Astrocyte (in vitro differentiated cells and primary cell): Measurements from ENCODE around the gene FOXO6. TPM values are rescaled to one million over a fixed set of nuclear protein-coding genes. Genes with fewer than 3 reads are reported as not detected.

Experiments
- DNase-seq: peaks from one replicate; pipeline ENCODE4 v3.0.0-alpha.2; 2010; ENCODE audit warnings: low read depth
- FAIRE-seq: peaks from 2 replicates; lab custom pipeline; 2011; peaks lifted over from hg19 to GRCh38; lab: Jason Lieb, UNC
- H2AFZ ChIP-seq: 2 replicates; pipeline ENCODE4 v1.6.0; 2012; ENCODE audit warnings: low read depth, low read length, inconsistent platforms
- H3K27ac ChIP-seq: 2 replicates; pipeline ENCODE4 v1.5.1; 2011; ENCODE audit warnings: low read depth, low read length, inconsistent platforms
- H3K27me3 ChIP-seq: 2 replicates; pipeline ENCODE4 v1.6.0; 2011; ENCODE audit warnings: low read length, inconsistent platforms; ENCODE audit not compliant: insufficient read depth
- H3K36me3 ChIP-seq: 2 replicates; pipeline ENCODE4 v1.5.1; 2011; ENCODE audit warnings: low read length, inconsistent platforms; ENCODE audit not compliant: insufficient read depth
- H3K4me1 ChIP-seq: 2 replicates; pipeline ENCODE4 v1.5.1; 2011; ENCODE audit warnings: low read length, inconsistent platforms; ENCODE audit not compliant: insufficient read depth
- H3K4me2 ChIP-seq: 2 replicates; pipeline ENCODE4 v1.6.0; 2012; ENCODE audit warnings: low read length, inconsistent platforms
- H3K4me3 ChIP-seq: 2 replicates; pipeline ENCODE4 v1.5.1; 2011; ENCODE audit warnings: low read depth, mild to moderate bottlenecking, low read length, inconsistent platforms; ENCODE audit not compliant: insufficient read depth
- H3K79me2 ChIP-seq: 2 replicates; pipeline ENCODE4 v1.6.0; 2012; ENCODE audit warnings: mild to moderate bottlenecking, low read length, inconsistent platforms; ENCODE audit not compliant: insufficient read depth
- H3K9ac ChIP-seq: 2 replicates; pipeline ENCODE4 v1.6.0; 2012; ENCODE audit warnings: mild to moderate bottlenecking, low read length, inconsistent platforms
- H3K9me3 ChIP-seq: 2 replicates; pipeline ENCODE4 v1.5.1; 2012; ENCODE audit warnings: low read depth, mild to moderate bottlenecking, low read length, inconsistent platforms; ENCODE audit not compliant: insufficient read depth
- H4K20me1 ChIP-seq: 2 replicates; pipeline ENCODE4 v1.6.0; 2012; ENCODE audit warnings: low read length, inconsistent platforms; ENCODE audit not compliant: insufficient read depth
- H3K27ac Mint-ChIP-seq: one replicate; pipeline ENCODE4 v1.8.0; 2021; ENCODE audit warnings: mild to moderate bottlenecking, mixed read lengths; ENCODE audit not compliant: unreplicated experiment
- H3K27me3 Mint-ChIP-seq: one replicate; pipeline ENCODE4 v1.8.0; 2021; ENCODE audit warnings: low read depth, mixed read lengths; ENCODE audit not compliant: unreplicated experiment
- H3K36me3 Mint-ChIP-seq: one replicate; pipeline ENCODE4 v1.8.0; 2021; ENCODE audit warnings: low read depth, mixed read lengths; ENCODE audit not compliant: unreplicated experiment
- H3K4me1 Mint-ChIP-seq: one replicate; pipeline ENCODE4 v1.8.0; 2021; ENCODE audit warnings: low read depth, mixed read lengths; ENCODE audit not compliant: unreplicated experiment
- H3K4me3 Mint-ChIP-seq: one replicate; pipeline ENCODE4 v1.8.0; 2021; ENCODE audit warnings: mild to moderate bottlenecking, moderate library complexity, mixed read lengths; ENCODE audit not compliant: unreplicated experiment
- H3K9me3 Mint-ChIP-seq: one replicate; pipeline ENCODE4 v1.8.0; 2021; ENCODE audit warnings: mild to moderate bottlenecking, mixed read lengths; ENCODE audit not compliant: unreplicated experiment
- EZH2 ChIP-seq: IDR thresholded peaks from 2 replicates; pipeline ENCODE4 v1.6.1; 2012; ENCODE audit warnings: mild to moderate bottlenecking, low read length, inconsistent platforms; ENCODE audit not compliant: insufficient read depth
- total RNA-seq: library from RNA; stranded (reverse); gene quantifications from 2 replicates; pipeline ENCODE4 v1.2.1, GENCODE V29; 2021
- TF ChIP-seq, protein P1 (sequence below): IDR thresholded peaks from 2 replicates; pipeline ENCODE4 v1.5.1; 2011; ENCODE audit warnings: low read depth, mild to moderate bottlenecking, inconsistent platforms, low read length, moderate library complexity; ENCODE audit not compliant: insufficient read depth

FOXO6 gene
- total RNA-seq, 1 donor from 2014 or later = 1.2 TPM

DNA sequence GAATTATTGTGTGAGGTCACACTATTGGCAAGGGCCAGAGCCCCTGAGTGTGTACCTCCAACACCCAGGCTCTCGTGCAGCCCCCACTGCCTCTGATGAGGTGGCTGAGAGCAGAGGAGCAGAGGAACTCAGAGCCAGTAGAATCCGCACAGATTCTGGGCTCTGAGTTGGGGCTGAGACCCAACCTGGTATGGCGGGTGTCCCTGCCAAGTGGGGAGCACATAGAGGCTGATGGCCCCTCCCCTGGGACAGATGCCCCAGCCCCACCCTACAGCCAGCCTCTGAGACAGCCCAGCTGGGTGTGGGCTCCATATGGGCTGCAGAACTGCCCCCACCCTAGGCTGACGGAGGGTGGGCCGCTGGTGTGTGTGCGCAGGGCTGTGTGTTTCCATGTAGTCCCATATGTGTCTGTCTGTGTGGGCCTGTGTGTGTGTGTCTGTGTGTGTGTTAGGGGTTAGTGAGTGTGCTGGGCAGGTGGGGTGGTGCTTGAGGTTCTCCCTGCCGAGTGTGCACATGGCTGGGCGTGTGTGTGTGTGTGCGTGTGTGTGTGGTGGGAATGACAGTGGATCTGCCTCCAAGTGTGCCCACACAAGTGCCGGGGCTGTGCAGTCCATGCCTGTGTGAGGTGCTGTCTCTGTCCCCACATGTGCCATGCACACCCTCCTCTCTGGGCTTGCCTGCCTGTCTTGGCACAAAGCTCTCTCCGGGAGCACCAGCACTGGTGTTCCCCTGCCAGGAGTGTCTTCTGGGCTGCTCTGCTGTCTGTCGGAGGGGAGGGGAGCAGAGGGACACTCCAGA lies 24.4 kb downstream of the FOXO6 start:
- Histone ChIP-seq H3K36me3 (no peaks in the 10 kb centered on the region), H3K27me3 (peaks cover 42% of the 10 kb centered on the region), H3K4me2 (no peak overlapping the region), H3K4me1 (no peaks in the 10 kb centered on the region), H3K79me2 (no peaks in the 10 kb centered on the region), H2AFZ (no peak overlapping the region), H3K9me3 (no peaks in the 10 kb centered on the region), H3K9ac (no peak overlapping the region), H3K27ac (no peak overlapping the region), H4K20me1 (no peaks in the 10 kb centered on the region), H3K4me3 (no peak overlapping the region)
- TF ChIP-seq, protein P1, sequence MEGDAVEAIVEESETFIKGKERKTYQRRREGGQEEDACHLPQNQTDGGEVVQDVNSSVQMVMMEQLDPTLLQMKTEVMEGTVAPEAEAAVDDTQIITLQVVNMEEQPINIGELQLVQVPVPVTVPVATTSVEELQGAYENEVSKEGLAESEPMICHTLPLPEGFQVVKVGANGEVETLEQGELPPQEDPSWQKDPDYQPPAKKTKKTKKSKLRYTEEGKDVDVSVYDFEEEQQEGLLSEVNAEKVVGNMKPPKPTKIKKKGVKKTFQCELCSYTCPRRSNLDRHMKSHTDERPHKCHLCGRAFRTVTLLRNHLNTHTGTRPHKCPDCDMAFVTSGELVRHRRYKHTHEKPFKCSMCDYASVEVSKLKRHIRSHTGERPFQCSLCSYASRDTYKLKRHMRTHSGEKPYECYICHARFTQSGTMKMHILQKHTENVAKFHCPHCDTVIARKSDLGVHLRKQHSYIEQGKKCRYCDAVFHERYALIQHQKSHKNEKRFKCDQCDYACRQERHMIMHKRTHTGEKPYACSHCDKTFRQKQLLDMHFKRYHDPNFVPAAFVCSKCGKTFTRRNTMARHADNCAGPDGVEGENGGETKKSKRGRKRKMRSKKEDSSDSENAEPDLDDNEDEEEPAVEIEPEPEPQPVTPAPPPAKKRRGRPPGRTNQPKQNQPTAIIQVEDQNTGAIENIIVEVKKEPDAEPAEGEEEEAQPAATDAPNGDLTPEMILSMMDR = no peak
- TF ChIP-seq EZH2 = no peak
- FAIRE-seq = no peak
- Mint-ChIP-seq H3K36me3 (no peaks in the 10 kb centered on the region), H3K27ac (no peak overlapping the region), H3K27me3 (peaks cover 73% of the 10 kb centered on the region), H3K4me1 (peaks cover 7% of the 10 kb centered on the region), H3K9me3 (no peaks in the 10 kb centered on the region), H3K4me3 (no peak overlapping the region)
- DNase-seq = no peak

DNA sequence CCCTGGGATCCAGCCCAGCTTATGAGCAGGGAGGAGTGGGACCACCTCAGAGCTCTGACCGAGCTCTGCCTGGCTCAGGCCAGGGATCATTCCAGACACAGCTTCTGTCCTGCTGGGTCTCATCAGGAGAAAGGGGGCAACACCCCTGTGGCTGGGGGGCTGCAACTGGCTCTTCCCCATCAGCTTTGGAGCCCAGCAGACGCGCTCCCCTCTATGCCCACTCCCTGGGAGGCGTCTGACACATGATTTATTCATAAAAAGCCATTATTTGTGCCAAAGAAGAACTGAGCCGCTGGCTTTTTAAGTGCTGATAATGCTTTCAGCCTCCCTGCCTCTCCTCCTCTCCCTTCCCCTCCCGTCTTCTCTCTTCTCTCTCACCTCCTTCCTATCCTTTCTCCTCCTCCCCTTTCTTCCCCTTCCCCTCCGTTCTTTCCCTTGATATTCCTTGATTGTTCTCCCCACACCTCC lies 25.0 kb downstream of the FOXO6 start:
- FAIRE-seq = no peak
- H3K4me1 Mint-ChIP-seq = peaks cover 7% of the 10 kb centered on the region
- H3K27me3 ChIP-seq = peaks cover 40% of the 10 kb centered on the region

More for the DNA sequence above, 25.0 kb downstream of the FOXO6 start:
- H3K9me3 ChIP-seq = no peaks in the 10 kb centered on the region
- DNase-seq = no peak
- H3K4me1 ChIP-seq = no peaks in the 10 kb centered on the region
- H3K27ac ChIP-seq = no peak overlapping the region
- H3K9ac ChIP-seq = no peak overlapping the region
- H3K79me2 ChIP-seq = no peaks in the 10 kb centered on the region
- Mint-ChIP-seq H3K9me3 (no peaks in the 10 kb centered on the region), H3K27me3 (peaks cover 76% of the 10 kb centered on the region), H3K4me3 (no peak overlapping the region), H3K27ac (no peak overlapping the region), H3K36me3 (no peaks in the 10 kb centered on the region)
- no peak overlapping the region for H3K4me2 ChIP-seq
- no peak for TF ChIP-seq EZH2
- TF ChIP-seq, protein P1 = no peak
- no peaks in the 10 kb centered on the region for H4K20me1 ChIP-seq
- H3K36me3 ChIP-seq = no peaks in the 10 kb centered on the region
- H3K4me3 ChIP-seq = no peak overlapping the region
- no peak overlapping the region for H2AFZ ChIP-seq
